H9 (cell line): ENCODE results near the gene ZNF20. TPM values are rescaled to one million over a fixed set of nuclear protein-coding genes. Genes with fewer than 3 reads are reported as not detected.

ENCODE experiments used
- DNase-seq: peaks from one replicate; pipeline ENCODE4 v3.0.0-alpha.2; 2017
- H2AFZ ChIP-seq: one replicate; pipeline ENCODE4 v1.6.1; 2013; ENCODE audit warnings: mild to moderate bottlenecking, low read length, control low read depth, moderate library complexity
- H2AK5ac ChIP-seq: 2 replicates; pipeline ENCODE4 v1.6.1; 2013; ENCODE audit warnings: low read length, control low read depth, mixed read lengths; ENCODE audit not compliant: insufficient read length
- H2BK120ac ChIP-seq: one replicate; pipeline ENCODE4 v1.6.1; 2013; ENCODE audit warnings: low read depth, mild to moderate bottlenecking, low read length, control low read depth, inconsistent platforms; ENCODE audit not compliant: poor library complexity, severe bottlenecking
- H2BK12ac ChIP-seq: 2 replicates; pipeline ENCODE4 v1.6.1; 2013; ENCODE audit warnings: low read length, control low read depth, mixed read lengths, low read depth; ENCODE audit not compliant: insufficient read length
- H2BK15ac ChIP-seq: 2 replicates; pipeline ENCODE4 v1.6.1; 2013; ENCODE audit warnings: low read depth, low read length, control low read depth
- H2BK20ac ChIP-seq: one replicate; pipeline ENCODE4 v1.6.1; 2013; ENCODE audit warnings: low read depth, mild to moderate bottlenecking, low read length, control low read depth, inconsistent platforms; ENCODE audit not compliant: poor library complexity, severe bottlenecking
- H2BK5ac ChIP-seq: 2 replicates; pipeline ENCODE4 v1.6.1; 2013; ENCODE audit warnings: low read length, control low read depth, mixed read lengths; ENCODE audit not compliant: insufficient read length
- H3K14ac ChIP-seq: 2 replicates; pipeline ENCODE4 v1.6.1; 2013; ENCODE audit warnings: low read length, control low read depth; ENCODE audit not compliant: insufficient read depth
- H3K18ac ChIP-seq: 2 replicates; pipeline ENCODE4 v1.6.1; 2013; ENCODE audit warnings: low read depth, mild to moderate bottlenecking, mixed read lengths, low read length, control low read depth; ENCODE audit not compliant: insufficient read length
- H3K23ac ChIP-seq: 2 replicates; pipeline ENCODE4 v1.6.1; 2013; ENCODE audit warnings: low read length, control low read depth, mixed read lengths, low read depth; ENCODE audit not compliant: insufficient read length
- H3K23me2 ChIP-seq: 2 replicates; pipeline ENCODE4 v1.6.1; 2013; ENCODE audit warnings: low read depth, mild to moderate bottlenecking, mixed read lengths, low read length, control low read depth; ENCODE audit not compliant: insufficient read length, poor library complexity, severe bottlenecking
- H3K27ac ChIP-seq: 2 replicates; pipeline ENCODE4 v1.5.1; 2013; ENCODE audit warnings: low read length, control low read depth, mixed read lengths, low read depth; ENCODE audit not compliant: insufficient read length
- H3K27me3 ChIP-seq: 2 replicates; pipeline ENCODE4 v1.6.1; 2013; ENCODE audit warnings: low read length, control low read depth, inconsistent platforms; ENCODE audit not compliant: insufficient read depth
- H3K4ac ChIP-seq: 2 replicates; pipeline ENCODE4 v1.6.1; 2013; ENCODE audit warnings: low read depth, mild to moderate bottlenecking, control low read depth, inconsistent platforms, low read length, moderate library complexity
- H3K4me1 ChIP-seq: 2 replicates; pipeline ENCODE4 v1.6.1; 2013; ENCODE audit warnings: low read length, control low read depth, inconsistent platforms; ENCODE audit not compliant: insufficient read depth
- H3K4me2 ChIP-seq: 2 replicates; pipeline ENCODE4 v1.6.1; 2013; ENCODE audit warnings: low read length, control low read depth, mixed read lengths; ENCODE audit not compliant: insufficient read length, insufficient read depth
- H3K56ac ChIP-seq: 2 replicates; pipeline ENCODE4 v1.6.1; 2013; ENCODE audit warnings: low read depth, mild to moderate bottlenecking, mixed read lengths, low read length, control low read depth; ENCODE audit not compliant: insufficient read length
- H3K79me1 ChIP-seq: 2 replicates; pipeline ENCODE4 v1.6.1; 2013; ENCODE audit warnings: low read depth, mild to moderate bottlenecking, moderate library complexity, low read length, control low read depth, inconsistent platforms; ENCODE audit not compliant: insufficient read depth, poor library complexity, severe bottlenecking
- H3K79me2 ChIP-seq: 2 replicates; pipeline ENCODE4 v1.6.1; 2013; ENCODE audit warnings: low read length, control low read depth, inconsistent platforms; ENCODE audit not compliant: insufficient read depth
- H3K9ac ChIP-seq: 2 replicates; pipeline ENCODE4 v1.6.1; 2013; ENCODE audit warnings: low read length, control low read depth, mixed read lengths; ENCODE audit not compliant: insufficient read length; ENCODE audit errors: extremely low read depth
- H3K9me3 ChIP-seq: one replicate; pipeline ENCODE4 v1.6.1; 2013; ENCODE audit warnings: low read depth, low read length, inconsistent platforms; ENCODE audit not compliant: control insufficient read depth
- H3T11ph ChIP-seq: one replicate; pipeline ENCODE4 v1.6.1; 2013; ENCODE audit warnings: mild to moderate bottlenecking, low read length, control low read depth, inconsistent platforms
- H4K20me1 ChIP-seq: one replicate; pipeline ENCODE4 v1.6.1; 2013; ENCODE audit not compliant: control insufficient read depth, insufficient read length, insufficient read depth
- H4K5ac ChIP-seq: 2 replicates; pipeline ENCODE4 v1.6.1; 2013; ENCODE audit warnings: low read depth, mild to moderate bottlenecking, mixed read lengths, low read length, control low read depth; ENCODE audit not compliant: insufficient read length
- H4K8ac ChIP-seq: replicated peaks from 2 replicates; pipeline ENCODE4 v1.6.1; 2013; ENCODE audit warnings: low read length, control low read depth, mixed read lengths, low read depth; ENCODE audit not compliant: insufficient read length
- H4K91ac ChIP-seq: 2 replicates; pipeline ENCODE4 v1.6.1; 2013; ENCODE audit warnings: low read depth, mild to moderate bottlenecking, moderate library complexity, mixed read lengths, low read length, control low read depth; ENCODE audit not compliant: insufficient read length
- H3K27ac Mint-ChIP-seq, 3 experiments: 2 replicates in 2 of 3; 3 replicates in 1 of 3; pipeline ENCODE4 v1.8.0; 2020 to 2021; ENCODE audit warnings: mixed read lengths in 3 of 3, mild to moderate bottlenecking in 1 of 3, moderate library complexity in 1 of 3
- H3K27me3 Mint-ChIP-seq: 2 replicates; pipeline ENCODE4 v1.8.0; 2021; ENCODE audit warnings: low read depth, mild to moderate bottlenecking, moderate library complexity, mixed read lengths
- H3K36me3 Mint-ChIP-seq, 3 experiments: 2 replicates in 2 of 3; 3 replicates in 1 of 3; pipeline ENCODE4 v1.8.0; 2020 to 2021; ENCODE audit warnings: low read depth in 3 of 3, mixed read lengths in 3 of 3; ENCODE audit not compliant: insufficient read depth in 1 of 3
- H3K4me1 Mint-ChIP-seq, 2 experiments: 2 replicates each; pipeline ENCODE4 v1.8.0; 2020; ENCODE audit warnings: mixed read lengths in 2 of 2
- H3K4me3 Mint-ChIP-seq, 2 experiments: 2 replicates in 1 of 2; 3 replicates in 1 of 2; pipeline ENCODE4 v1.8.0; 2020 to 2021; ENCODE audit warnings: mild to moderate bottlenecking in 2 of 2, mixed read lengths in 2 of 2, moderate library complexity in 1 of 2
- H3K9me3 Mint-ChIP-seq, 2 experiments: 2 replicates in 1 of 2; 3 replicates in 1 of 2; pipeline ENCODE4 v1.8.0; 2020; ENCODE audit warnings: mild to moderate bottlenecking in 2 of 2, mixed read lengths in 2 of 2, moderate library complexity in 1 of 2
- CTCF ChIP-seq: fragments of 200-600 bp; sonication (generic); conservative IDR thresholded peaks from 3 replicates; pipeline ENCODE4 v1.8.0; 2021; ENCODE audit warnings: antibody characterized with exemption, mild to moderate bottlenecking
- WGBS: extraction: QIAGEN DNeasy Blood & Tissue Kit; methylation state at CpG from one replicate; pipeline ENCODE4 v1.1.7; 2013; ENCODE audit warnings: missing lambda C conversion rate, low lambda C conversion rate, mixed read lengths; ENCODE audit not compliant: insufficient read length; ENCODE audit errors: extremely low coverage; 5-methylcytosine and 5-hydroxymethylcytosine counted together
- total RNA-seq: library from RNA; stranded (reverse); gene quantifications from 2 replicates; pipeline ENCODE4 v1.2.1, GENCODE V29; 2021

The ZNF20 gene
- total RNA-seq, 1 experiment from 2014 or later: 5.6 TPM

GRCh38 chr19:12140545-12141404 is 625 bp upstream of the ZNF20 start:
- peak overlapping the region; percentile 94 to 96 for H3K4me3 Mint-ChIP-seq
- no peaks in the 10 kb centered on the region for H3K4me1 ChIP-seq
- H3K14ac ChIP-seq: no peak overlapping the region
- no peak overlapping the region for H3K56ac ChIP-seq
- no peaks in the 10 kb centered on the region for H3K79me1 ChIP-seq
- no peak overlapping the region for H4K91ac ChIP-seq
- no peak overlapping the region for H2BK5ac ChIP-seq
- no peak overlapping the region for H2AFZ ChIP-seq
- H2BK12ac ChIP-seq: no peak overlapping the region
- H3K9me3 ChIP-seq: peaks cover 12% of the 10 kb centered on the region
- no peak overlapping the region for H4K8ac ChIP-seq
- TF ChIP-seq CTCF: peak; percentile 94
- no peak overlapping the region for H2BK15ac ChIP-seq
- H2BK120ac ChIP-seq: no peak overlapping the region
- H4K5ac ChIP-seq: no peak overlapping the region
- H2AK5ac ChIP-seq: no peak overlapping the region
- H3K9ac ChIP-seq: no peak overlapping the region
- H3K4me2 ChIP-seq: peak overlapping the region; percentile 64
- H3K4me1 Mint-ChIP-seq: peaks cover 27 to 31% of the 10 kb centered on the region in 2 experiments
- H3K79me2 ChIP-seq: no peaks in the 10 kb centered on the region; the same call in 1 of the 2 replicates
- H3K23ac ChIP-seq: no peak overlapping the region
- no peaks in the 10 kb centered on the region; the same call in 1 of the 2 replicates for H3K27me3 Mint-ChIP-seq
- peaks cover 4% of the 10 kb centered on the region for H3K23me2 ChIP-seq
- H3K27ac ChIP-seq: no peak overlapping the region
- peak overlapping the region; percentile 67 to 73 (median 71) for H3K27ac Mint-ChIP-seq
- H3K4ac ChIP-seq: no peak overlapping the region
- H2BK20ac ChIP-seq: no peak overlapping the region
- H3K36me3 Mint-ChIP-seq: peaks cover 53 to 54% (median 54%) of the 10 kb centered on the region in 3 experiments
- no peak overlapping the region for H3T11ph ChIP-seq
- H3K27me3 ChIP-seq: no peaks in the 10 kb centered on the region
- WGBS: no CpG with 5 or more reads among the region's 17 CpGs
- peak; percentile 87 for DNase-seq
- H3K9me3 Mint-ChIP-seq: peaks cover 30 to 33% of the 10 kb centered on the region in 2 experiments
- H4K20me1 ChIP-seq: no peaks in the 10 kb centered on the region
- no peak overlapping the region for H3K18ac ChIP-seq
